Heart left ventricle (tissue), 16 donors: ENCODE results near the gene CABLES1. TPM values are rescaled to one million over a fixed set of nuclear protein-coding genes. Genes with fewer than 3 reads are reported as not detected.
A peak's percentile ranks its signal among the peaks of the same experiment; 100 is the strongest.
"Not testable (repeated sequence)": the region's sequence is repeated elsewhere in the genome, so short reads cannot be mapped to it uniquely, and the experiment has no call there.

Experiments used
- ATAC-seq, 4 donors: fragments of 200-7000 bp; cut with Tn5 transposase; one replicate each; pipeline ENCODE4 v1.9.1; 2020 to 2022; ENCODE audit warnings: moderate library complexity in 4 of 4, mild to moderate bottlenecking in 3 of 4, moderate number of reproducible peaks in 1 of 4
- DNase-seq, 5 donors: peaks; one replicate each; pipeline ENCODE4 v3.0.0-alpha.2; 2020
- H3K27ac ChIP-seq, 12 donors: fragments of 200-600 bp; sonication (generic) in 4 of 12; one replicate each; pipeline versions ENCODE4 v1.5.0 to v1.8.0; 2016 to 2022; ENCODE audit warnings: mild to moderate bottlenecking in 2 of 12
- H3K27me3 ChIP-seq, 9 donors: fragments of 200-600 bp; sonication (generic) in 2 of 9; one replicate each; pipeline versions ENCODE4 v1.5.1 to v1.8.0; 2016 to 2022; ENCODE audit warnings: mild to moderate bottlenecking in 3 of 9
- H3K36me3 ChIP-seq, 9 donors: fragments of 200-600 bp; sonication (generic) in 2 of 9; one replicate each; pipeline versions ENCODE4 v1.5.0 to v1.8.0; 2018 to 2022; ENCODE audit warnings: mild to moderate bottlenecking in 2 of 9
- H3K4me1 ChIP-seq, 12 donors: fragments of 200-600 bp; sonication (generic) in 4 of 12; one replicate each; pipeline versions ENCODE4 v1.5.0 to v1.8.0; 2016 to 2022; ENCODE audit warnings: mild to moderate bottlenecking in 3 of 12
- H3K4me3 ChIP-seq, 12 donors: fragments of 200-600 bp; sonication (generic) in 4 of 12; one replicate each; pipeline versions ENCODE4 v1.5.0 to v1.8.0; 2017 to 2022; ENCODE audit warnings: mild to moderate bottlenecking in 9 of 12, moderate library complexity in 4 of 12
- H3K9me3 ChIP-seq, 12 donors: fragments of 200-600 bp; sonication (generic) in 4 of 12; one replicate each; pipeline versions ENCODE4 v1.5.0 to v1.8.0; 2016 to 2022; ENCODE audit warnings: mild to moderate bottlenecking in 1 of 12
- CTCF ChIP-seq, 12 donors: fragments of 200-600 bp; sonication (generic) in 4 of 12; IDR thresholded peaks; one replicate each; pipeline versions ENCODE4 v1.5.0 to v1.8.0; 2018 to 2022; ENCODE audit warnings: antibody characterized with exemption in 12 of 12, mild to moderate bottlenecking in 5 of 12
- POLR2A ChIP-seq, 2 donors: fragments of 450-650 bp; IDR thresholded peaks; one replicate each; pipeline ENCODE4 v1.6.1; 2017; ENCODE audit warnings: antibody characterized with exemption in 2 of 2, mild to moderate bottlenecking in 2 of 2, moderate library complexity in 2 of 2
- WGBS, 4 donors: extraction: QIAGEN DNeasy Blood & Tissue Kit in 2 of 4; methylation state at CpG; one replicate each; pipeline versions ENCODE4 v1.1.5 to v1.1.7; 2013 to 2018; 5-methylcytosine and 5-hydroxymethylcytosine counted together
- intact Hi-C, 10 donors: fragments of 100-400 bp; cut with DNase I; formaldehyde crosslinking; loops; one replicate each; pipeline versions ENCODE4 v1.11.1 to v1.14.2; 2022
- polyA plus RNA-seq, 2 donors: library from polyadenylated mRNA; stranded (reverse); fragments of 200-250 nt; gene quantifications; one replicate each; pipeline ENCODE4 v1.2.3, GENCODE V29; 2013
- total RNA-seq, 9 donors: library from RNA; depleted of rRNA in 2 of 9; stranded (reverse); fragments of >200 nt in 2 of 9; fragmentation: NEBNext Ultra II Directional in 3 of 9; extraction: Animal tissue kit (Norgen Biotek cat#: 25700) in 3 of 9; gene quantifications; one replicate each; pipeline versions ENCODE4 v1.1.0 to v1.2.4, GENCODE V29; 2016 to 2023
- donor health status: ischemic (EF 13 %, LVEDD 7.1; RV severe dilation, severe dysfunction).
- donor health status: healthy with polysubstance abuse.
- donor health status: DM: no; HTN: yes; CAD: no.
- donor health status: DM: no; HTN: no; CAD: no.
- donor health status: ischemic (EF 25% LVEDD 6.9; RV normal size, moderate dysfunction).
- donor health status: ischemic (EF 25% LVEDD 5.7; RV mildly dilated, moderate dysfunction).
- donor health status: healthy.
- donor health status: DM: yes; HTN: yes; CAD: no.
- donor health status: ischemic (EF 35%, LVEDD 5.7; RV mildly dilated, moderate dysfunction).
- donor health status: nonischemic (EF 11% LVEDD 7.7; RV severe dilation, severe dysfunction).
- donor health status: DM: yes; HTN: yes; CAD: no.
- donor health status: PGD.
- donor health status: ischemic (EF 29% LVEDD 5.4; RV normal size, mild dysfunction).
- donor health status: nonischemic (EF 23%, LVEDD 6.1; RV moderate dilation, normal function).

Gene CABLES1
- total and polyA plus RNA-seq, 11 donors = 0.28 to 7.2 (median 2.1) TPM

DNA sequence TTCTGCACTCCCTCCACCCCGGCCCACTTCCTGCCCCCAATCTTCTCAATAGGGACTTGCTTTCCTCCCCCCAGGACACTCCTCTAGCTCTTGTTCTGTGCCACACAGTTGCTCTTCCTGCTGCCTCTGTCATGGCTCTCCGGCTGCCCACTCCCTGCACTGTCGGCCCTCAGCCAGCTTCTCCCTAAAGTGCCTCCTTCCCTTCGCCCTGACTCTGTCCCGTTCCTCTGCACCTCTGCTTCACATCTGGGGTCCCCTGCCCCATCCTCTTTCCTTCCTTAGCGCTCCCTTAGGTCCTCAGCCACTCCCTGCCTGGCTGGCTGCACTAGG lies 132.1 kb downstream of the CABLES1 start:
- Histone ChIP-seq H3K4me3 (no peak overlapping the region), H3K36me3 (no peaks in the 10 kb centered on the region), H3K27me3 (no peaks in the 10 kb centered on the region), H3K27ac (no peak overlapping the region), H3K4me1 (peaks cover 0 to 15% (median 0%) of the 10 kb centered on the region in 12 donors), H3K9me3 (peaks cover 0 to 17% (median 5%) of the 10 kb centered on the region in 12 donors)
- intact Hi-C loops = loop anchor here in 2 of 10 donors (10.0 kb wide), 1 partner anchor 133 kb away; the partner anchor contains the start of gene CABLES1 (in 2 of the 2)
- ATAC-seq (peak in 1 of 4 donors; percentile 21), DNase-seq (no peak)
- 88 to 93% (median 91%) methylated on average over 6 of the region's 6 CpGs for WGBS, 4 donors
- TF ChIP-seq CTCF (IDR thresholded peaks at IDR 0.05) (no peak), POLR2A (IDR thresholded peaks at IDR 0.05) (no peak)

DNA sequence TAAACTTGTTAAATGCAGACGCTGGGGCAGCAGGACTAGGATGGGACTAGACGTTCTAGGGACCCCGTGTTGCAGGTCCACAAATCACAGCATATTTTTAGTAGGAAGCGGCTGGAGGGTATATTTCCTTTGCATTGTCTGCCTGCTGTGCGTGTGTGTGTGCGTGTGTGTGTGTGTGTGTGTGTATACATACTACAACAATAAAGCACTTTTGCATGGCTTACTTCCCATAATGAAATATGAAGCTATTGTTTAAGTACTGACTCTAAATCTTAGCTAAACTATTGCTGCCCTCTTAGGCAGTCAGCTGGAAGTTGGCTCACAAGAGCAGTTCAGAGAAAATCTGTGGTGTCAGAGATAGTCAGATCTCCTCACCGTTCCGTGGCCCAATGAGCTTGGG lies 133.4 kb downstream of the CABLES1 start:
- Histone ChIP-seq H3K4me3 (no peak overlapping the region), H3K27ac (no peak overlapping the region), H3K9me3 (peaks cover 0 to 17% (median 5%) of the 10 kb centered on the region in 12 donors), H3K36me3 (no peaks in the 10 kb centered on the region), H3K27me3 (no peaks in the 10 kb centered on the region), H3K4me1 (peaks cover 0 to 15% (median 0%) of the 10 kb centered on the region in 12 donors)
- ATAC-seq = no peak
- intact Hi-C loops = loop anchor here in 2 of 10 donors (10.0 kb wide), 1 partner anchor 134 kb away; the partner anchor contains the start of gene CABLES1 (in 2 of the 2)
- DNase-seq = no peak
- WGBS, 4 donors = 78 to 87% (median 82%) methylated on average over 7 to 8 of the region's 8 CpGs
- TF ChIP-seq CTCF (IDR thresholded peaks at IDR 0.05) (no peak), POLR2A (IDR thresholded peaks at IDR 0.05) (no peak)

- H3K27ac ChIP-seq, H3K4me3 ChIP-seq, DNase-seq, H3K27me3 ChIP-seq, H3K36me3 ChIP-seq, ATAC-seq: not testable (repeated sequence)
- Histone ChIP-seq H3K4me1 (peaks cover 0 to 15% (median 0%) of the 10 kb centered on the region in 12 donors), H3K9me3 (peaks cover 0 to 17% (median 5%) of the 10 kb centered on the region in 12 donors)
- 69 to 81% (median 74%) methylated on average over 1 of the region's 1 CpG for WGBS, 4 donors
- intact Hi-C loops = loop anchor here in 2 of 10 donors (10.0 kb wide), 1 partner anchor 134 kb away; the partner anchor contains the start of gene CABLES1 (in 2 of the 2)
Observed at GRCh38 chr18:23269068-23269467, 133.8 kb downstream of the CABLES1 start.

DNA sequence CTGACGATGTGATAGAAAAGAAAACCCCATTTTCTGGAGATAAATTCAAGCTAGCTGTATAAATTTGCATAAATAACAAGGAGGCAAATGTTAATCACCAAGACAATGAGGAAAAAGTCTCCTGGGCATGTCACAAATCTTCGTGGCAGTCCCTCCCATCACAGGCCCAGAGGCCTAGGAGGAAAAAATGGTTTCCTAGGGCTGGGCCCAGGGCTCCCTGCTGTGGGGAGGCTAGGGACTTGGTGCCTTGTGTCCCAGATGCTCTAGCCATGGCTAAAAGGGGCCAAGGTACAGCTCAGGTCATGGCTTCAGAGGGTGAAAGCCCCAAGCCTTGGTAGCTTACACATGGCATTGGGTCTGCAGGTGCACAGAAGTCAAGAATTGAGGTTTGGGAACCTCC lies 134.6 kb downstream of the CABLES1 start:
- H3K4me3 ChIP-seq = no peak overlapping the region
- H3K27ac ChIP-seq = no peak overlapping the region
- H3K36me3 ChIP-seq = no peaks in the 10 kb centered on the region
- DNase-seq (no peak), ATAC-seq (no peak)
- no peak for TF ChIP-seq POLR2A (IDR thresholded peaks at IDR 0.05)
- TF ChIP-seq CTCF (IDR thresholded peaks at IDR 0.05) = no peak
- peaks cover 0 to 17% (median 5%) of the 10 kb centered on the region in 12 donors for H3K9me3 ChIP-seq
- WGBS, 4 donors = 90 to 98% (median 97%) methylated on average over 2 of the region's 2 CpGs
- H3K27me3 ChIP-seq = no peaks in the 10 kb centered on the region
- intact Hi-C loops = loop anchor here in 5 of 10 donors (10.0 kb wide), 2 partner anchors 75 to 135 kb away; partner anchors contain the start of gene CABLES1 (in 4 of the 5)
- peaks cover 0 to 15% (median 0%) of the 10 kb centered on the region in 12 donors for H3K4me1 ChIP-seq
